RWPE1 (cell line): Measurements from ENCODE around the gene STK32B.

Experiments used
- CTCF ChIA-PET: fragments of 350-600 bp; sonication (Branson Sonifier 250); formaldehyde crosslinking; extraction: SDS; loops from one replicate; lab custom pipeline; 2021; lab: Yijun Ruan, JAX
- POLR2A ChIA-PET: fragments of 400-600 bp; formaldehyde crosslinking; extraction: SDS; loops from one replicate; lab custom pipeline; 2020; ENCODE audit warnings: antibody characterized with exemption; ENCODE audit not compliant: low non-redundant PET; lab: Yijun Ruan, JAX
- DNase-seq: peaks from one replicate; pipeline ENCODE4 v3.0.0; 2012; ENCODE audit warnings: low spot score
- H3K27ac ChIP-seq: fragments of 450-650 bp; 2 replicates; pipeline ENCODE4 v1.5.1; 2017
- TF ChIP-seq, protein P1 (sequence below): fragments of 450-650 bp; conservative IDR thresholded peaks from 2 replicates; pipeline ENCODE4 v1.5.1; 2017; ENCODE audit warnings: low read depth, mild to moderate bottlenecking

Gene STK32B

GRCh38 chr4:5184606-5185005, 133.3 kb downstream of the STK32B start:
- ChIA-PET CTCF (no interaction called here), POLR2A (no interaction called here)
- TF ChIP-seq, protein P1, sequence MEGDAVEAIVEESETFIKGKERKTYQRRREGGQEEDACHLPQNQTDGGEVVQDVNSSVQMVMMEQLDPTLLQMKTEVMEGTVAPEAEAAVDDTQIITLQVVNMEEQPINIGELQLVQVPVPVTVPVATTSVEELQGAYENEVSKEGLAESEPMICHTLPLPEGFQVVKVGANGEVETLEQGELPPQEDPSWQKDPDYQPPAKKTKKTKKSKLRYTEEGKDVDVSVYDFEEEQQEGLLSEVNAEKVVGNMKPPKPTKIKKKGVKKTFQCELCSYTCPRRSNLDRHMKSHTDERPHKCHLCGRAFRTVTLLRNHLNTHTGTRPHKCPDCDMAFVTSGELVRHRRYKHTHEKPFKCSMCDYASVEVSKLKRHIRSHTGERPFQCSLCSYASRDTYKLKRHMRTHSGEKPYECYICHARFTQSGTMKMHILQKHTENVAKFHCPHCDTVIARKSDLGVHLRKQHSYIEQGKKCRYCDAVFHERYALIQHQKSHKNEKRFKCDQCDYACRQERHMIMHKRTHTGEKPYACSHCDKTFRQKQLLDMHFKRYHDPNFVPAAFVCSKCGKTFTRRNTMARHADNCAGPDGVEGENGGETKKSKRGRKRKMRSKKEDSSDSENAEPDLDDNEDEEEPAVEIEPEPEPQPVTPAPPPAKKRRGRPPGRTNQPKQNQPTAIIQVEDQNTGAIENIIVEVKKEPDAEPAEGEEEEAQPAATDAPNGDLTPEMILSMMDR, result no peak
- H3K27ac ChIP-seq, result no peak overlapping the region
- no peak for DNase-seq

DNA sequence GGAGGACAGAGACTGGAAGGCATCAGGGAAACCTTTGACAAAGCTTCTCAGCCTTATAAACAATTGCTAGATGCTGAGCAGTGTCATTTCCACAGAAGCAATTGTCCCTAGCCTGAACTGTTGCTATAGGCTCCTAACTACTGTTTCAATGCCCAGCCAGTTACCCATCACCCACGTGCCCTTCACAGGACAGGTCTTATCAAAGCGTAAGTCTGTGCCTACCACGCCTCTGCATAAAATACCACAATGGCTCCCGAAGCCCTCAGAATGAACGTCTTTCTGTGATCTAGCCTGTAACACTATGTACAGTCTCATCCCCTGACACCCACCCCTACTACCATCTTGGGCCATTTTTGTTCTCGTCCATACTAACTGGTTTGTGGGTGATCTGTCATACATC, 134.3 kb downstream of the STK32B start:
- no peak overlapping the region for H3K27ac ChIP-seq
- ChIA-PET POLR2A (no interaction called here), CTCF (no interaction called here)
- TF ChIP-seq, protein P1, result no peak
- DNase-seq, result no peak

- TF ChIP-seq, protein P1, result no peak
- H3K27ac ChIP-seq, result no peak overlapping the region
- CTCF ChIA-PET, result no interaction called here
- POLR2A ChIA-PET, result no interaction called here
- no peak for DNase-seq
These were observed 135.2 kb downstream of the STK32B start for GRCh38 chr4:5186271-5187064.

DNA sequence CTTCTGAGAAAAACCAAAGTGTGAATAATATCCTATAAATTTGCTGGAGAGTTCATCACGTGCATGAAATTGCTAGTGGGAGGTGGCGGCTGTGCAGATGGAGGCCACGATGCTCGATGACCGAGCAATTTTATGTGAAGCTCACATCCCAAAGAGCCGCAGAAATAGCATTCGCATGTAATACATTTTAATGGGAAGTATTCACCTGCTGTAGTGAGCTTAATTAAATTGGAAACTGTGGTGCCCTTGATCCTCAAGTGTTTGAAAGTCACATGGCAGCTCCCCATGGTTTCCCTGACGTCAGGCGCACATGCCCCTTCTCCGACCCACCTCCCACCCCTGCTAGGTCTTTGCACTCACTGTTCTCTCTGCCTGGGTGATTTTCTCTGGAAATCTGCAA, 136.8 kb downstream of the STK32B start:
- TF ChIP-seq, protein P1, result no peak
- ChIA-PET POLR2A (no interaction called here), CTCF (no interaction called here)
- H3K27ac ChIP-seq, result no peak overlapping the region
- no peak for DNase-seq

DNA sequence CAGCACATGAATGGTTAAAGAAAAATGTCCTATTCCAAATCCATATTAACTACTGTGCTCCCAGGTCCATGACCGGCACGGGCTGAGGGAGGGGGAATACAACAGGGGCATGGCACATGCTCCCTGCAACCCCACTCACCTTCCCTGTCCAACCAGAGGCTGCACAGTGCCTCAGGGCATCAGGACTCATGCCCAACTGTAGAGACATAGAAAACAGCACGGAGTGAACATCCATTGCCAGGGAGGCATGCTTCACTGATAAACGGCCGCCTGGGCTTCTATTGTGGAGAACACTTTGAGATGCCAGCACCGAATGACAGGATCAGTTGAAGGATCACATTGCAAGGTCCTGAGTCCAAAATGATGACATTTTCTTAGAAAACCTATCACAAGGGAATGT, 140.6 kb downstream of the STK32B start:
- no peak overlapping the region for H3K27ac ChIP-seq
- TF ChIP-seq, protein P1, result no peak
- DNase-seq, result no peak
- POLR2A ChIA-PET, result no interaction called here
- CTCF ChIA-PET, result no interaction called here

DNA sequence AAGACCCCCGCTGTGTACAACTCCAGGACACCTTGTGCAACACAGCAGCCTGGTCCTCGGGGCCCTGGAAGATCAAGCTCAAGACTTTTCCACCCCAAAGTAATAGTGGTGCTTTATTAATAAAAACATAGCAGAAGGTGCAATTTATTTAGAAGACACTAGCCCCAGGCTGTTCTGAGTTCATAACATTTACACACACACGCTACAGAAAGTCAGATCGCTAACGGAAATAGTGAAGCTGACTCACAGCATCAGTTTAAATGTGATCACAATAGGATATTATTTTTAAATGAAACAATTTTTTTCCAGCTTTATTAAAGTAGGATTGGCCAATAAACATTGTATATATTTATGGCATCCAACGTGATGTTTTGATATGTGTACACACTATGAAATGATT, 141.0 kb downstream of the STK32B start:
- POLR2A ChIA-PET, result no interaction called here
- DNase-seq, result no peak
- CTCF ChIA-PET, result no interaction called here
- no peak overlapping the region for H3K27ac ChIP-seq
- TF ChIP-seq, protein P1, result no peak
